A673 (cell line): ENCODE measurements around the gene UHRF2. TPM values are rescaled to one million over a fixed set of nuclear protein-coding genes. Genes with fewer than 3 reads are reported as not detected.

Source experiments
- BruUV-seq: library from RNA; stranded (reverse); fragments of 400-500 nt; replicated peaks from 2 replicates; lab custom pipeline; 2021; lab: Mats Ljungman, UMichigan
- CTCF ChIA-PET: fragments of 300-600 bp; sonication (Branson Sonifier 250); formaldehyde crosslinking; loops from one replicate; lab custom pipeline; 2022; ENCODE audit warnings: antibody characterized with exemption; lab: Charles Lee
- POLR2A ChIA-PET: fragments of 300-600 bp; sonication (Branson Sonifier 250); formaldehyde crosslinking; loops from one replicate; lab custom pipeline; 2022; ENCODE audit warnings: antibody characterized with exemption; ENCODE audit not compliant: low non-redundant PET; lab: Charles Lee
- DNase-seq: peaks from one replicate; pipeline ENCODE4 v3.0.0-alpha.2; 2015; ENCODE audit warnings: low spot score
- H3K27ac ChIP-seq: fragments of 200-600 bp; sonication (generic); 2 replicates; pipeline ENCODE4 v1.5.1; 2016; ENCODE audit warnings: mixed run types, low read depth, mild to moderate bottlenecking, mixed read lengths, antibody characterized with exemption, low read length; ENCODE audit not compliant: poor library complexity, severe bottlenecking
- H3K27me3 ChIP-seq: fragments of 200-600 bp; sonication (generic); replicated peaks from 2 replicates; pipeline ENCODE4 v1.6.1; 2017; ENCODE audit warnings: mixed run types, low read depth, mild to moderate bottlenecking, mixed read lengths, antibody characterized with exemption, low read length; ENCODE audit not compliant: insufficient read depth, poor library complexity
- H3K36me3 ChIP-seq: fragments of 200-600 bp; sonication (generic); 2 replicates; pipeline ENCODE4 v1.6.1; 2016; ENCODE audit warnings: mixed run types, mild to moderate bottlenecking, mixed read lengths, antibody characterized with exemption, low read length; ENCODE audit not compliant: insufficient read depth, poor library complexity, severe bottlenecking
- H3K4me1 ChIP-seq: fragments of 200-600 bp; sonication (generic); 2 replicates; pipeline ENCODE4 v1.6.1; 2017; ENCODE audit warnings: mixed run types, mild to moderate bottlenecking, mixed read lengths, antibody characterized with exemption, low read length; ENCODE audit not compliant: insufficient read depth, poor library complexity, severe bottlenecking
- H3K4me3 ChIP-seq: fragments of 200-600 bp; sonication (generic); 2 replicates; pipeline ENCODE4 v1.5.1; 2016; ENCODE audit warnings: low read depth, mixed run types, mild to moderate bottlenecking, mixed read lengths, low read length; ENCODE audit not compliant: poor library complexity, severe bottlenecking
- H3K9me3 ChIP-seq: fragments of 200-600 bp; sonication (generic); 2 replicates; pipeline ENCODE4 v1.6.1; 2016; ENCODE audit warnings: mixed run types, low read depth, mild to moderate bottlenecking, mixed read lengths, antibody characterized with exemption, low read length; ENCODE audit not compliant: poor library complexity, severe bottlenecking
- EZH2 ChIP-seq: fragments of 200-600 bp; sonication (generic); IDR thresholded peaks from 2 replicates; pipeline ENCODE4 v1.6.1; 2017; ENCODE audit warnings: borderline replicate concordance, low read depth, mild to moderate bottlenecking, mixed read lengths, antibody characterized with exemption, low read length; ENCODE audit not compliant: poor library complexity, severe bottlenecking
- intact Hi-C: fragments of 100-400 bp; cut with micrococcal nuclease; formaldehyde crosslinking; loops from one replicate; pipeline ENCODE4 v1.10.0; 2022; ENCODE audit not compliant: unreplicated experiment
- total RNA-seq: library from RNA; stranded (reverse); gene quantifications from 2 replicates; pipeline ENCODE4 v1.2.3, GENCODE V29; 2021
- TF ChIP-seq, protein P1 (sequence below): fragments of 300-800, 200-600 bp; sonication (generic); conservative IDR thresholded peaks from 2 replicates; pipeline ENCODE4 v1.5.1; 2017; ENCODE audit warnings: low read depth, mild to moderate bottlenecking, antibody characterized with exemption, low read length, moderate library complexity, mixed read lengths

Gene UHRF2
- total RNA-seq, 1 experiment from 2014 or later = 53.0 TPM

DNA sequence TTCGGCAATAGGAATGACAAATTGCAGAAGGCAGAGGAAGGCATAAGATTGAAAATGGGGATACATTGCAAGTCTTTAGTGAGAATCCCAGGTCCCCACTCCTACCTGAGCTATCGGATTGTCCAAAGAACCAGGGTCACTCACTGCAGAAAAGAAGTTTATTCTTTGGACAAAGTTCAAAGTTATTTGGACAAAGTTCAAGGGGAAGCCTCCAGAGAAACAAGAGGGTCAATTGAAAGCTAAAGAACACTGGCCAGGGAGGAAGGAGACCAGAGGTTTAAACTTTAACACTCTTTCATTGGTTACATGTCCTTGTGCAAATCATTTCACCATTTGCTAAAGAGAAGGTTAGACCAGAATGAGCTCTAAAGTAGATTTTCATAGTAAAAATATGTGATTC is 5.2 kb upstream of the UHRF2 start:
- intact Hi-C loops = no loop called here
- no peak overlapping the region for H3K27ac ChIP-seq
- peaks cover 33% of the 10 kb centered on the region for H3K27me3 ChIP-seq
- H3K4me1 ChIP-seq = no peaks in the 10 kb centered on the region
- no peak for TF ChIP-seq EZH2
- TF ChIP-seq, protein P1, sequence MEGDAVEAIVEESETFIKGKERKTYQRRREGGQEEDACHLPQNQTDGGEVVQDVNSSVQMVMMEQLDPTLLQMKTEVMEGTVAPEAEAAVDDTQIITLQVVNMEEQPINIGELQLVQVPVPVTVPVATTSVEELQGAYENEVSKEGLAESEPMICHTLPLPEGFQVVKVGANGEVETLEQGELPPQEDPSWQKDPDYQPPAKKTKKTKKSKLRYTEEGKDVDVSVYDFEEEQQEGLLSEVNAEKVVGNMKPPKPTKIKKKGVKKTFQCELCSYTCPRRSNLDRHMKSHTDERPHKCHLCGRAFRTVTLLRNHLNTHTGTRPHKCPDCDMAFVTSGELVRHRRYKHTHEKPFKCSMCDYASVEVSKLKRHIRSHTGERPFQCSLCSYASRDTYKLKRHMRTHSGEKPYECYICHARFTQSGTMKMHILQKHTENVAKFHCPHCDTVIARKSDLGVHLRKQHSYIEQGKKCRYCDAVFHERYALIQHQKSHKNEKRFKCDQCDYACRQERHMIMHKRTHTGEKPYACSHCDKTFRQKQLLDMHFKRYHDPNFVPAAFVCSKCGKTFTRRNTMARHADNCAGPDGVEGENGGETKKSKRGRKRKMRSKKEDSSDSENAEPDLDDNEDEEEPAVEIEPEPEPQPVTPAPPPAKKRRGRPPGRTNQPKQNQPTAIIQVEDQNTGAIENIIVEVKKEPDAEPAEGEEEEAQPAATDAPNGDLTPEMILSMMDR = no peak
- ChIA-PET POLR2A (no interaction called here), CTCF (no interaction called here)
- BruUV-seq = no TSS peak
- no peak overlapping the region for H3K4me3 ChIP-seq
- H3K36me3 ChIP-seq = no peaks in the 10 kb centered on the region
- no peaks in the 10 kb centered on the region for H3K9me3 ChIP-seq
- no peak for DNase-seq

DNA sequence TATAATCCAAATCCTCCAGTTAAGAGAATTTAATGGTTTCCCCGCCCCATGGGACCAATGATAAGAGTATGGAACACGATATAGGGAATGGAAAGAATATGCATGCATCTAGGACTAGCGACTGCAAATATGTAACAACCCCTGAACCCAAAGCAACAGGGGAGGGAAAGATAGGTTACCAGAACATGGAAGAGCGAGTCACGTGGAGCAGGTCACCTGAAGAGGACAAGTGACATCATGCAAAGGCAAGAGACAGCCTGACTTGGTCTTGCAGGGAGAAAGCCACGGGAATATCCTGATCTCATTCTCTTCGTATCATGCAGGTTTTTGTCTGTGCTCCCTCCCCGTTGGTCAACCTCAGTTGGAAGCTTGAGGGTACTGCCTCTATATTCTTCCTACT is 4.7 kb upstream of the UHRF2 start:
- Histone ChIP-seq H3K9me3 (no peaks in the 10 kb centered on the region), H3K36me3 (no peaks in the 10 kb centered on the region), H3K27me3 (peaks cover 33% of the 10 kb centered on the region), H3K27ac (no peak overlapping the region), H3K4me1 (no peaks in the 10 kb centered on the region), H3K4me3 (no peak overlapping the region)
- BruUV-seq = no TSS peak
- CTCF ChIA-PET = no interaction called here
- no peak for DNase-seq
- TF ChIP-seq, protein P1 = no peak
- no peak for TF ChIP-seq EZH2
- POLR2A ChIA-PET = no interaction called here
- intact Hi-C loops = no loop called here

DNA sequence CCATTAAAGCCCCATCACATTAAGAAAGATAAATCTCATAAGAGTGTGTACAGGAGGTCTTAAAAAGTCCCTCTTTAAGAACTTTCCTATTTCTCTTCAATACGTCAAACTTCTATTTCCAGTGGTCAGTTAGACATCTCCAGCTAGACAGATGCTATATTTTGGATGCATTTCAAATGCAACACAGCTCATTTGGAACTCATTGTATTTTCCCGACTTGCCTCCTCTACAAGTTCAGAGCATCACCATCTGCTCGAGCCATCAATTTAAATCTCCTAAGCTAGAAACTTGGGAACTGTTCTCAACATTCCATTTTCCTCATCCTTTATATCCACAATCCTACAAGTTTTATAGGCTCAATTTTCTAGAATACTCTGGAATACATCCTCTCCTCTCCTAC is 3.2 kb upstream of the UHRF2 start:
- no TSS peak for BruUV-seq
- Histone ChIP-seq H3K9me3 (no peaks in the 10 kb centered on the region), H3K27ac (no peak overlapping the region), H3K27me3 (peaks cover 33% of the 10 kb centered on the region), H3K4me3 (no peak overlapping the region), H3K4me1 (no peaks in the 10 kb centered on the region), H3K36me3 (no peaks in the 10 kb centered on the region)
- ChIA-PET POLR2A (no interaction called here), CTCF (no interaction called here)
- DNase-seq = no peak
- no peak for TF ChIP-seq EZH2
- TF ChIP-seq, protein P1 = no peak
- intact Hi-C loops = loop anchor here (5.0 kb wide), 1 partner anchor 272 kb away; no protein-coding TSS in a partner anchor
